Endothelial cell of umbilical vein (primary cell): ENCODE results near the gene MAGEH1. TPM values are rescaled to one million over a fixed set of nuclear protein-coding genes. Genes with fewer than 3 reads are reported as not detected.

Source experiments
- BruUV-seq: library from RNA; stranded (reverse); fragments of 400-500 nt; replicated peaks from 2 replicates; lab custom pipeline; 2021; lab: Mats Ljungman, UMichigan
- CTCF ChIA-PET: fragments of 300-600, 350-600 bp; sonication (Branson Sonifier 250); formaldehyde crosslinking; loops from one replicate; lab custom pipeline; 2021; ENCODE audit warnings: antibody characterized with exemption, inconsistent platforms; lab: Charles Lee
- POLR2A ChIA-PET: fragments of 300-600, 350-600 bp; sonication (Branson Sonifier 250); formaldehyde crosslinking; loops from one replicate; lab custom pipeline; 2021; ENCODE audit warnings: antibody characterized with exemption, inconsistent platforms; lab: Charles Lee
- DNase-seq: peaks from one replicate; pipeline ENCODE4 v3.0.0-alpha.2; 2011; ENCODE audit warnings: low read depth, low spot score
- FAIRE-seq: peaks from 2 replicates; lab custom pipeline; 2011; peaks lifted over from hg19 to GRCh38; lab: Jason Lieb, UNC
- H2AFZ ChIP-seq: 2 replicates; pipeline ENCODE4 v1.6.0; 2012; ENCODE audit warnings: low read depth, low read length, control low read depth, inconsistent platforms
- H3K27ac ChIP-seq: 2 replicates; pipeline ENCODE4 v1.5.1; 2011; ENCODE audit warnings: low read depth, mild to moderate bottlenecking, control low read depth, low read length, moderate library complexity; ENCODE audit not compliant: insufficient read depth
- H3K27me3 ChIP-seq, 2 experiments: 2 replicates each; pipeline versions ENCODE4 v1.6.0 to v1.6.1; 2011; ENCODE audit warnings: low read length in 2 of 2, mixed read lengths in 1 of 2; ENCODE audit not compliant: control insufficient read depth in 2 of 2, insufficient read depth in 2 of 2
- H3K36me3 ChIP-seq, 2 experiments: 2 replicates in 1 of 2; 3 replicates in 1 of 2; pipeline ENCODE4 v1.5.1; 2011; ENCODE audit warnings: low read length in 2 of 2, mild to moderate bottlenecking in 1 of 2, moderate library complexity in 1 of 2; ENCODE audit not compliant: control insufficient read depth in 2 of 2, insufficient read depth in 2 of 2; ENCODE audit errors: extremely low read depth in 1 of 2
- H3K4me1 ChIP-seq: 3 replicates; pipeline ENCODE4 v1.5.1; 2011; ENCODE audit warnings: mild to moderate bottlenecking, low read length; ENCODE audit not compliant: control insufficient read depth, insufficient read depth; ENCODE audit errors: extremely low read depth
- H3K4me2 ChIP-seq: 2 replicates; pipeline ENCODE4 v1.6.1; 2011; ENCODE audit warnings: low read length, control low read depth, mixed read lengths; ENCODE audit not compliant: insufficient read depth
- H3K4me3 ChIP-seq, 3 experiments: fragments of 200-600 bp in 1 of 3; sonication (generic), shearing (Covaris generic) in 1 of 3; replicated peaks in 1 of 3; 2 replicates each; pipeline ENCODE4 v1.5.1; 2011 to 2016; ENCODE audit warnings: control low read depth in 3 of 3, low read length in 3 of 3, mild to moderate bottlenecking in 2 of 3, inconsistent platforms in 1 of 3, low read depth in 1 of 3, moderate library complexity in 1 of 3; ENCODE audit not compliant: insufficient read depth in 1 of 3
- H3K79me2 ChIP-seq: 2 replicates; pipeline ENCODE4 v1.6.0; 2012; ENCODE audit warnings: low read length, inconsistent platforms; ENCODE audit not compliant: control insufficient read depth, insufficient read depth
- H3K9ac ChIP-seq: replicated peaks from 2 replicates; pipeline ENCODE3; 2011; ENCODE audit warnings: low read length, control low read depth; ENCODE audit not compliant: insufficient read depth; ENCODE audit errors: extremely low read depth
- H3K9me1 ChIP-seq: replicated peaks from 3 replicates; pipeline ENCODE4 v1.6.0; 2011; ENCODE audit warnings: mild to moderate bottlenecking, low read length; ENCODE audit not compliant: control insufficient read depth, insufficient read depth; ENCODE audit errors: extremely low read depth
- H3K9me3 ChIP-seq: replicated peaks from 2 replicates; pipeline ENCODE4 v1.5.1; 2012; ENCODE audit warnings: low read length, inconsistent platforms; ENCODE audit not compliant: control insufficient read depth, insufficient read depth
- H4K20me1 ChIP-seq: replicated peaks from 2 replicates; pipeline ENCODE3; 2011; ENCODE audit warnings: mild to moderate bottlenecking, low read length; ENCODE audit not compliant: control insufficient read depth, insufficient read depth; ENCODE audit errors: extremely low read depth
- CTCF ChIP-seq, 2 donors: IDR thresholded peaks; 1 replicate in 1 of 2; 2 replicates in 1 of 2; pipeline ENCODE4 v1.5.1; 2011; ENCODE audit warnings: low read length in 2 of 2, mild to moderate bottlenecking in 2 of 2, moderate library complexity in 2 of 2, control low read depth in 1 of 2, inconsistent platforms in 1 of 2, low read depth in 1 of 2; ENCODE audit not compliant: insufficient read depth in 1 of 2; ENCODE audit errors: extremely low read depth in 1 of 2
- EZH2 ChIP-seq: IDR thresholded peaks from 2 replicates; pipeline ENCODE4 v1.6.1; 2012; ENCODE audit warnings: borderline replicate concordance, low read depth, mild to moderate bottlenecking, moderate library complexity, low read length, inconsistent platforms; ENCODE audit not compliant: severe bottlenecking
- FOS ChIP-seq: IDR thresholded peaks from 2 replicates; pipeline ENCODE4 v1.6.1; 2011; ENCODE audit warnings: mild to moderate bottlenecking, low read length, moderate library complexity, borderline replicate concordance; ENCODE audit not compliant: insufficient read depth
- GATA2 ChIP-seq: IDR thresholded peaks from 2 replicates; pipeline ENCODE4 v1.7.0; 2011; ENCODE audit warnings: low read depth, mild to moderate bottlenecking, moderate library complexity, mixed read lengths, low read length; ENCODE audit not compliant: insufficient read length, insufficient read depth
- JUN ChIP-seq: IDR thresholded peaks from 2 replicates; pipeline ENCODE4 v1.6.1; 2011; ENCODE audit warnings: borderline replicate concordance, low read depth; ENCODE audit not compliant: insufficient read length, insufficient read depth
- MAX ChIP-seq: IDR thresholded peaks from 2 replicates; pipeline ENCODE4 v1.6.1; 2011; ENCODE audit not compliant: insufficient read depth, insufficient read length
- MYC ChIP-seq: IDR thresholded peaks from one replicate; pipeline ENCODE4 v1.6.1; 2011; ENCODE audit warnings: mild to moderate bottlenecking, low read depth, low read length
- POLR2A ChIP-seq: IDR thresholded peaks from 2 replicates; pipeline ENCODE4 v1.6.1; 2012; ENCODE audit warnings: low read depth, mild to moderate bottlenecking, control low read depth, low read length
- POLR2AphosphoS5 ChIP-seq: IDR thresholded peaks from 2 replicates; pipeline ENCODE4 v1.6.1; 2012; ENCODE audit warnings: low read depth, mild to moderate bottlenecking, control low read depth, low read length, moderate library complexity; ENCODE audit not compliant: insufficient read depth
- dilution Hi-C: fragments of 300-500 bp; cut with MboI; formaldehyde crosslinking; loops from one replicate; pipeline ENCODE4 v1.15.0; 2019; ENCODE audit warnings: low sequenced_read_pairs; ENCODE audit not compliant: extremely low pct_ligation_motif_present
- intact Hi-C: fragments of 100-400 bp; cut with micrococcal nuclease; formaldehyde crosslinking; loops from one replicate; pipeline ENCODE4 v1.10.0; 2022
- polyA plus RNA-seq, 4 experiments: library from polyadenylated mRNA; depleted of rRNA in 3 of 4; stranded (reverse) in 3 of 4; unstranded in 1 of 4; fragments of >200 nt; gene quantifications; 2 replicates each; pipeline versions ENCODE4 v1.2.1 to v1.2.3, GENCODE V29; 2011 to 2012; ENCODE audit warnings: missing spikeins in 1 of 4
- total RNA-seq: library from RNA; stranded (reverse); gene quantifications from 2 replicates; pipeline ENCODE4 v1.2.3, GENCODE V29; 2021

The MAGEH1 gene
- total and polyA plus RNA-seq, 2 donors (not counting 3 experiments of a cell fraction or from before 2014, with no cell fraction given), result 15.1 to 32.2 TPM

GRCh38 chrX:55484948-55485347, 33.0 kb downstream of the MAGEH1 start:
- Histone ChIP-seq H3K4me3 (no peak overlapping the region), H2AFZ (no peak overlapping the region), H3K9ac (no peak overlapping the region), H3K27ac (no peak overlapping the region), H3K4me1 (peaks cover 2% of the 10 kb centered on the region), H3K79me2 (no peaks in the 10 kb centered on the region), H4K20me1 (no peaks in the 10 kb centered on the region), H3K9me1 (no peaks in the 10 kb centered on the region), H3K4me2 (no peak overlapping the region), H3K9me3 (no peaks in the 10 kb centered on the region), H3K27me3 (no peaks in the 10 kb centered on the region), H3K36me3 (no peaks in the 10 kb centered on the region)
- BruUV-seq, result no TSS peak
- CTCF ChIA-PET, result no interaction called here
- DNase-seq (no peak), FAIRE-seq (peak; percentile 66)
- dilution Hi-C loops, result no loop called here
- intact Hi-C loops, result no loop called here
- TF ChIP-seq GATA2, result no peak
- no peak for TF ChIP-seq POLR2AphosphoS5
- no peak for TF ChIP-seq MYC
- TF ChIP-seq CTCF (IDR thresholded peaks at IDR 0.05; ENCODE audit: extremely low read depth in 1 of 2, insufficient read depth in 1 of 2, low read depth in 1 of 2, low read length in 2 of 2), result no peak
- no peak for TF ChIP-seq MAX
- TF ChIP-seq JUN, result no peak
- TF ChIP-seq EZH2, result no peak
- no peak for TF ChIP-seq POLR2A
- TF ChIP-seq FOS, result no peak
- POLR2A ChIA-PET, result no interaction called here
